ENCODE measurements around the gene CAPN12. TPM values are rescaled to one million over a fixed set of nuclear protein-coding genes. Genes with fewer than 3 reads are reported as not detected.
"Not testable (repeated sequence)": the region's sequence is repeated elsewhere in the genome, so short reads cannot be mapped to it uniquely, and the experiment has no call there.

Gene CAPN12
- total RNA-seq, result 10 to 100 TPM in 2 of 5 donors, 1 to 10 TPM in 3; 2.5 to 13.8 (median 8.8) TPM
- total RNA-seq (2013), result 10.2 TPM
- 0.04 to 13.4 (median 2.1) reads per million in 29 experiments for total RNA-seq

- H3K36me3 Mint-ChIP-seq, result no peaks in the 10 kb centered on the region
- ATAC-seq (replicated peaks in 1 of 4) (no peak), DNase-seq (no peak)
- H3K4me1 Mint-ChIP-seq, result peaks cover 4 to 7% (median 5%) of the 10 kb centered on the region in 3 donors
- ChIA-PET CTCF (no interaction called here), POLR2A (no interaction called here)
- Histone ChIP-seq H3K36me3 (ENCODE audit: control insufficient read depth in 2 of 2, extremely low read depth in 1 of 2, insufficient read depth in 1 of 2, low read length in 1 of 2) (no peaks in the 10 kb centered on the region), H3K9me3 (no peaks in the 10 kb centered on the region), H3K4me3 (ENCODE audit: control insufficient read depth in 1 of 2, extremely low read depth in 1 of 2, low read length in 1 of 2) (no peak within 1 kb of the TSS), H3K4me1 (ENCODE audit: control insufficient read depth in 1 of 2, extremely low read depth in 1 of 2, insufficient read depth in 2 of 2, low read length in 2 of 2) (peaks cover 0 to 10% of the 10 kb centered on the region in 2 experiments), H3K27me3 (replicated peaks in 1 of 2; ENCODE audit: control insufficient read depth in 2 of 2, extremely low read depth in 1 of 2, insufficient read depth in 2 of 2, low read length in 1 of 2) (peaks cover 0 to 7% of the 10 kb centered on the region in 2 experiments), H3K27ac (ENCODE audit: low read length) (no peak within 1 kb of the TSS)
- no peaks in the 10 kb centered on the region for H3K9me3 Mint-ChIP-seq
- H3K27me3 Mint-ChIP-seq, result no peaks in the 10 kb centered on the region
- H3K27ac Mint-ChIP-seq, result no peak within 1 kb of the TSS
- H3K4me3 Mint-ChIP-seq, result no peak within 1 kb of the TSS
- 54% methylated on average over 4 of the region's 10 CpGs for WGBS (ENCODE audit: insufficient coverage)
These were observed at the start of gene CAPN12 for GRCh38 chr19:38744298-38744681. Gene CAPN12, minus strand, starts transcription at chr19:38744474. Its CDS starts 309 bp downstream, at chr19:38744165.

- Mint-ChIP-seq H3K4me1 (peaks cover 0 to 4% (median 4%) of the 10 kb centered on the region in 3 donors), H3K27me3 (no peaks in the 10 kb centered on the region), H3K27ac (no peak overlapping the region), H3K36me3 (no peaks in the 10 kb centered on the region), H3K9me3 (no peaks in the 10 kb centered on the region), H3K4me3 (peak overlapping the region in 2 of 3 donors; percentile 7 to 65)
- no peak for DNase-seq
- peaks cover 0 to 7% of the 10 kb centered on the region in 2 experiments for H3K27me3 ChIP-seq (replicated peaks in 1 of 2; ENCODE audit: control insufficient read depth in 2 of 2, extremely low read depth in 1 of 2, insufficient read depth in 2 of 2, low read length in 1 of 2)
- H3K36me3 ChIP-seq (ENCODE audit: control insufficient read depth in 2 of 2, extremely low read depth in 1 of 2, insufficient read depth in 1 of 2, low read length in 1 of 2), result no peaks in the 10 kb centered on the region
- peaks cover 2 to 13% of the 10 kb centered on the region in 2 experiments for H3K4me1 ChIP-seq (ENCODE audit: control insufficient read depth in 1 of 2, extremely low read depth in 1 of 2, insufficient read depth in 2 of 2, low read length in 2 of 2)
- no peak for ATAC-seq (replicated peaks in 1 of 4)
- ChIA-PET POLR2A (interaction anchor here in 1 of 2 donors (0.6 kb wide), 1 partner anchor 77 kb away, joined by 4 read pairs; no protein-coding TSS in a partner anchor), CTCF (no interaction called here)
- H3K4me3 ChIP-seq (ENCODE audit: control insufficient read depth in 1 of 2, extremely low read depth in 1 of 2, low read length in 1 of 2), result no peak overlapping the region
- no CpG with 5 or more reads among the region's 5 CpGs for WGBS (ENCODE audit: insufficient coverage)
- H3K27ac ChIP-seq (ENCODE audit: low read length), result no peak overlapping the region
- H3K9me3 ChIP-seq, result no peaks in the 10 kb centered on the region
These were observed 49.4 kb upstream of the CAPN12 start for GRCh38 chr19:38793671-38794070.

- DNase-seq (no peak), ATAC-seq (replicated peaks in 1 of 4) (no peak)
- WGBS (ENCODE audit: insufficient coverage), result 100% methylated on average over 3 of the region's 8 CpGs
- no peaks in the 10 kb centered on the region for H3K27me3 Mint-ChIP-seq
- no peak overlapping the region for H3K27ac Mint-ChIP-seq
- H3K27ac ChIP-seq (ENCODE audit: low read length), result no peak overlapping the region
- H3K36me3 ChIP-seq (ENCODE audit: control insufficient read depth in 2 of 2, extremely low read depth in 1 of 2, insufficient read depth in 1 of 2, low read length in 1 of 2), result no peaks in the 10 kb centered on the region
- no peak overlapping the region for H3K4me3 ChIP-seq (ENCODE audit: control insufficient read depth in 1 of 2, extremely low read depth in 1 of 2, low read length in 1 of 2)
- CTCF ChIA-PET, result no interaction called here
- peaks cover 2 to 13% of the 10 kb centered on the region in 2 experiments for H3K4me1 ChIP-seq (ENCODE audit: control insufficient read depth in 1 of 2, extremely low read depth in 1 of 2, insufficient read depth in 2 of 2, low read length in 2 of 2)
- no peaks in the 10 kb centered on the region for H3K9me3 ChIP-seq
- peak overlapping the region; percentile 42 to 65 (median 52) for H3K4me3 Mint-ChIP-seq
- peaks cover 0 to 4% (median 4%) of the 10 kb centered on the region in 3 donors for H3K4me1 Mint-ChIP-seq
- POLR2A ChIA-PET, result interaction anchor here in 1 of 2 donors (0.8 kb wide), 1 partner anchor 37 kb away, joined by 3 read pairs; no protein-coding TSS in a partner anchor
- no peaks in the 10 kb centered on the region for H3K9me3 Mint-ChIP-seq
- no peaks in the 10 kb centered on the region for H3K36me3 Mint-ChIP-seq
- peaks cover 0 to 7% of the 10 kb centered on the region in 2 experiments for H3K27me3 ChIP-seq (replicated peaks in 1 of 2; ENCODE audit: control insufficient read depth in 2 of 2, extremely low read depth in 1 of 2, insufficient read depth in 2 of 2, low read length in 1 of 2)
These were observed 48.9 kb upstream of the CAPN12 start for GRCh38 chr19:38793177-38793576.

- H3K4me1 Mint-ChIP-seq, result peaks cover 0 to 4% (median 4%) of the 10 kb centered on the region in 3 donors
- ATAC-seq (replicated peaks in 1 of 4) (peak; percentile 25 to 38 (median 30)), DNase-seq (peak in 30 of 35 experiments; percentile 4 to 50 (median 24))
- POLR2A ChIA-PET, result interaction anchor here in 1 of 2 donors (0.8 kb wide), 1 partner anchor 38 kb away, joined by 3 read pairs; no protein-coding TSS in a partner anchor
- CTCF ChIA-PET, result no interaction called here
- H3K9me3 Mint-ChIP-seq, result no peaks in the 10 kb centered on the region
- H3K4me3 ChIP-seq (ENCODE audit: control insufficient read depth in 1 of 2, extremely low read depth in 1 of 2, low read length in 1 of 2), result peak overlapping the region in 1 of 2 donors; percentile 30
- no peaks in the 10 kb centered on the region for H3K9me3 ChIP-seq
- no peaks in the 10 kb centered on the region for H3K27me3 Mint-ChIP-seq
- 21% methylated on average over 46 of the region's 71 CpGs for WGBS (ENCODE audit: insufficient coverage)
- H3K36me3 Mint-ChIP-seq, result no peaks in the 10 kb centered on the region
- H3K27me3 ChIP-seq (replicated peaks in 1 of 2; ENCODE audit: control insufficient read depth in 2 of 2, extremely low read depth in 1 of 2, insufficient read depth in 2 of 2, low read length in 1 of 2), result peaks cover 0 to 7% of the 10 kb centered on the region in 2 experiments
- no peaks in the 10 kb centered on the region for H3K36me3 ChIP-seq (ENCODE audit: control insufficient read depth in 2 of 2, extremely low read depth in 1 of 2, insufficient read depth in 1 of 2, low read length in 1 of 2)
- peak overlapping the region; percentile 42 to 65 (median 52) for H3K4me3 Mint-ChIP-seq
- H3K4me1 ChIP-seq (ENCODE audit: control insufficient read depth in 1 of 2, extremely low read depth in 1 of 2, insufficient read depth in 2 of 2, low read length in 2 of 2), result peaks cover 2 to 13% of the 10 kb centered on the region in 2 experiments
- no peak overlapping the region for H3K27ac ChIP-seq (ENCODE audit: low read length)
- H3K27ac Mint-ChIP-seq, result no peak overlapping the region
These were observed 48.2 kb upstream of the CAPN12 start for GRCh38 chr19:38792250-38793111.

- CTCF ChIA-PET, result not testable (repeated sequence)
These were observed 47.3 kb upstream of the CAPN12 start for GRCh38 chr19:38791451-38792064.

GRCh38 chr19:38790507-38791403, 46.5 kb upstream of the CAPN12 start:
- DNase-seq; H3K4me3 Mint-ChIP-seq; H3K27me3 Mint-ChIP-seq; H3K36me3 ChIP-seq (ENCODE audit: control insufficient read depth in 2 of 2, extremely low read depth in 1 of 2, insufficient read depth in 1 of 2, low read length in 1 of 2); ATAC-seq (replicated peaks in 1 of 4); H3K36me3 Mint-ChIP-seq; CTCF ChIA-PET; H3K27ac Mint-ChIP-seq; H3K4me3 ChIP-seq (ENCODE audit: control insufficient read depth in 1 of 2, extremely low read depth in 1 of 2, low read length in 1 of 2); H3K9me3 ChIP-seq; POLR2A ChIA-PET; H3K27ac ChIP-seq (ENCODE audit: low read length); H3K4me1 Mint-ChIP-seq; H3K27me3 ChIP-seq (replicated peaks in 1 of 2; ENCODE audit: control insufficient read depth in 2 of 2, extremely low read depth in 1 of 2, insufficient read depth in 2 of 2, low read length in 1 of 2); H3K9me3 Mint-ChIP-seq: not testable (repeated sequence)
- H3K4me1 ChIP-seq (ENCODE audit: control insufficient read depth in 1 of 2, extremely low read depth in 1 of 2, insufficient read depth in 2 of 2, low read length in 2 of 2), result peaks cover 2 to 13% of the 10 kb centered on the region in 2 experiments
- no CpG with 5 or more reads among the region's 49 CpGs for WGBS (ENCODE audit: insufficient coverage)

More at GRCh38 chr19:38791451-38792064, 47.3 kb upstream of the CAPN12 start:
- H3K36me3 Mint-ChIP-seq; H3K27me3 ChIP-seq (replicated peaks in 1 of 2; ENCODE audit: control insufficient read depth in 2 of 2, extremely low read depth in 1 of 2, insufficient read depth in 2 of 2, low read length in 1 of 2); H3K9me3 ChIP-seq; H3K9me3 Mint-ChIP-seq; H3K4me3 ChIP-seq (ENCODE audit: control insufficient read depth in 1 of 2, extremely low read depth in 1 of 2, low read length in 1 of 2); H3K4me1 Mint-ChIP-seq; H3K4me3 Mint-ChIP-seq; H3K27ac ChIP-seq (ENCODE audit: low read length); H3K36me3 ChIP-seq (ENCODE audit: control insufficient read depth in 2 of 2, extremely low read depth in 1 of 2, insufficient read depth in 1 of 2, low read length in 1 of 2); H3K27me3 Mint-ChIP-seq; DNase-seq; H3K27ac Mint-ChIP-seq; POLR2A ChIA-PET: not testable (repeated sequence)
- peaks cover 2 to 13% of the 10 kb centered on the region in 2 experiments for H3K4me1 ChIP-seq (ENCODE audit: control insufficient read depth in 1 of 2, extremely low read depth in 1 of 2, insufficient read depth in 2 of 2, low read length in 2 of 2)
- peak; percentile 89 to 97 (median 92) for ATAC-seq (replicated peaks in 1 of 4)
- no CpG with 5 or more reads among the region's 40 CpGs for whole genome bisulfite sequencing (ENCODE audit: insufficient coverage)
